Fibroblast of the aortic adventitia (primary cell): ENCODE results near the gene DIABLO. TPM values are rescaled to one million over a fixed set of nuclear protein-coding genes. Genes with fewer than 3 reads are reported as not detected.
"Not testable (repeated sequence)": the region's sequence is repeated elsewhere in the genome, so short reads cannot be mapped to it uniquely, and the experiment has no call there.

ENCODE experiments used
- DNase-seq: peaks from one replicate; pipeline ENCODE4 v3.0.0-alpha.2; 2010; ENCODE audit warnings: low read depth
- H3K4me3 ChIP-seq: 2 replicates; pipeline ENCODE4 v1.5.1; 2011; ENCODE audit warnings: low read depth, mild to moderate bottlenecking, control low read depth, low read length, moderate library complexity
- CTCF ChIP-seq: IDR thresholded peaks from 2 replicates; pipeline ENCODE4 v1.5.1; 2011; ENCODE audit warnings: mild to moderate bottlenecking, low read length, control low read depth, inconsistent platforms; ENCODE audit not compliant: insufficient read depth
- total RNA-seq: library from RNA; depleted of rRNA; stranded (reverse); fragments of >200 nt; gene quantifications from 2 replicates; pipeline ENCODE4 v1.2.3, GENCODE V29; 2012; ENCODE audit warnings: low replicate concordance

DIABLO gene
- total RNA-seq, 1 donor = 50.0 TPM

GRCh38 chr12:122203301-122204166 lies 22.3 kb downstream of the DIABLO start, which contains the start of gene B3GNT4:
TSS of gene B3GNT4 (plus strand) at chr12:122203709. CDS start at chr12:122204619, 910 bp downstream.
- H3K4me3 ChIP-seq = peak within 1 kb of the TSS; percentile 66
- peak; percentile 41 for DNase-seq
- no peak for TF ChIP-seq CTCF

GRCh38 chr12:122202811-122203210 lies 23.0 kb downstream of the DIABLO start:
- H3K4me3 ChIP-seq = peak overlapping the region; percentile 66
- DNase-seq = not testable (repeated sequence)

GRCh38 chr12:122202017-122202416 lies 23.8 kb downstream of the DIABLO start:
- no peak overlapping the region for H3K4me3 ChIP-seq
- TF ChIP-seq CTCF = no peak
- DNase-seq = no peak

- no peak for TF ChIP-seq CTCF
- no peak overlapping the region for H3K4me3 ChIP-seq
- no peak for DNase-seq
These were observed 24.5 kb downstream of the DIABLO start for GRCh38 chr12:122201381-122201780.

- no peak for TF ChIP-seq CTCF
- H3K4me3 ChIP-seq = no peak overlapping the region
- no peak for DNase-seq
These were observed 25.2 kb downstream of the DIABLO start for GRCh38 chr12:122200541-122201175.

GRCh38 chr12:122199484-122200355 lies 26.1 kb downstream of the DIABLO start:
- DNase-seq = no peak
- no peak for TF ChIP-seq CTCF
- no peak overlapping the region for H3K4me3 ChIP-seq
